ENCODE results near the gene MUC15. TPM values are rescaled to one million over a fixed set of nuclear protein-coding genes. Genes with fewer than 3 reads are reported as not detected.

The MUC15 gene
- total and polyA plus RNA-seq, 10 of the 15 experiments (the other 5 are each of a cell fraction or from before 2014, with no cell fraction given): 0.03 to 0.86 (median 0.09) TPM; not detected in 6

DNA sequence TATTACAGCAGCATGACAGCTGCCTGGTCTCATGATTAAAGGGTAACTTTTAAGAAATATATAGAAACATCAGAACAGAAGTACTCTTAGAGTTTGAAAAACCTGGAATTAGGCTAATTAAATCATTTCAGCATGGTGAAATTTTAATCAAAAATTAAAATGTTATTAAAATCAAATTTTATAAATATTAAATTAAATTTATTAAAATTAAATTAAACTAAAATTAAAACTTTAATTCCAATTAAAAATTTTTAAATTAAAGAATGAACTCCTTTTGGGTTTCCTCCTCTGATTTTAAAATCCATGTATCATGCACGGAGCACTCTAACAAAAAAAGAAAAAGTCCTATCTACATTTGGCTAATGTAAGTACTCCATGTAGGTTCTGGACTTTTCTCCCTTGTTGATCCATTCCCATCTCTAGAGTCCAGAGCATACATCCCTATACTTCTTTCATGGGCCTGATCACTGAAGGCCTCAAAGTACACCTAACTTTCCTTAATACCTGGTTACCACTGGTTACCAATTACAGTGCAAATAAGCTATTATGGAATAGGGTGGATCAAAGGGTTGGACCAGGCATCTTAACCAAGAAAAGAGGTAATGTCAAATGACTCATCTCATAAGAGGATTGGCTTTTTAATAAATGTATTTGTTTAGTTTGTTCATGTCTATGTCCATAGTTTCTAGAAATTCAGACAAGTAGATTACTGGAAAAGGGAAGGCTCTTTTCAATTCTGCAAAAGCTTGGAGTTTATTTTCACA is 48.4 kb upstream of the MUC15 start (continued):
- no peak for TF ChIP-seq SIX5 (IDR thresholded peaks at IDR 0.05; ENCODE audit: low read depth, low read length, severe bottlenecking)
- no peak for TF ChIP-seq POLR2A (IDR thresholded peaks at IDR 0.05; ENCODE audit: low read depth, low read length)

DNA sequence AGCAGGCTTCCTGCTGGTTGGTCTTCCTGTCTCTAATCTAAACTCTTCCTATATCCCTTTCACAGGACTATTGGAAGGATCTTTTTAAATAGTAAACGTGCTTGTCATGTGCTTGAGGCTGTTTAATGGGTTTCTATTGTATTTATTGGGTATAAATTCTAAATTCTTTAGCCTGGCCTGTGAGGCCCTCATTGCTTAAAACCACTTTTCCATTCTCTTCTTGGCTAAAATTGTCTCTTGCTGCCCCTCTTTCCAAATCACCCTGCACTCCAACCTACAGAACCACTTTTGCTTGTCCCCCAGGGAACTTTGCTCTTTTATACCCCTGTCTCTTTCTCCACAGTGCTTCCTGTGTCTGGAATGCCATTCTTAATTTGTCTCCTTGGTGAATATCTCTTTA is 46.4 kb upstream of the MUC15 start:
- BruUV-seq (replicated peaks): no TSS peak
- DNase-seq (ENCODE audit: low read depth, low spot score): no peak
- H3K79me2 ChIP-seq (ENCODE audit: control insufficient read depth, insufficient read depth, low read length): no peaks in the 10 kb centered on the region
- H3K9ac ChIP-seq (ENCODE audit: control insufficient read depth, insufficient read depth, low read length): no peak overlapping the region
- no peak for ATAC-seq
- H2AFZ ChIP-seq (ENCODE audit: control insufficient read depth, low read depth, low read length): no peak overlapping the region
- no peaks in the 10 kb centered on the region for H3K4me1 ChIP-seq (ENCODE audit: control insufficient read depth, insufficient read depth, low read length)
- H3K9me3 ChIP-seq (replicated peaks; ENCODE audit: control insufficient read depth, insufficient read depth, low read length): no peaks in the 10 kb centered on the region; the same call in 2 of the 3 replicates
- intact Hi-C loops (cut with micrococcal nuclease; ENCODE audit: unreplicated experiment): no loop called here
- H3K4me3 ChIP-seq: no peak overlapping the region
- H4K20me1 ChIP-seq (ENCODE audit: control insufficient read depth, insufficient read depth): no peaks in the 10 kb centered on the region
- in situ Hi-C loops (cut with MboI): no loop called here
- no peaks in the 10 kb centered on the region for H3K27me3 ChIP-seq (replicated peaks in 1 of 2; ENCODE audit: control insufficient read depth in 2 of 2, insufficient read depth in 2 of 2, low read length in 1 of 2)
- POLR2A ChIA-PET: no interaction called here
- WGBS (ENCODE audit: insufficient coverage, insufficient replicate concordance, low lambda C conversion rate, missing lambda C conversion rate): 0% methylated on average over 1 of the region's 1 CpG
- RAD21 ChIA-PET (ENCODE audit: unreplicated experiment): no interaction called here
- no peak for FAIRE-seq
- TF ChIP-seq SUPT20H (IDR thresholded peaks at IDR 0.05; ENCODE audit: borderline replicate concordance, control insufficient read depth, low read depth, low read length) (no peak), PAX8 (IDR thresholded peaks at IDR 0.05) (no peak), SPI1 (IDR thresholded peaks at IDR 0.05; ENCODE audit: borderline replicate concordance, insufficient read depth, low read depth, low read length) (no peak), SMC3 (IDR thresholded peaks at IDR 0.05; ENCODE audit: borderline replicate concordance, low read length) (no peak), SP1 (IDR thresholded peaks at IDR 0.05; ENCODE audit: low read depth, low read length) (no peak), NFIC (IDR thresholded peaks at IDR 0.05; ENCODE audit: low read depth, low read length) (no peak), STAT3 (IDR thresholded peaks at IDR 0.05; ENCODE audit: low read depth, low read length) (no peak), CBFB (IDR thresholded peaks at IDR 0.05; ENCODE audit: low read depth) (no peak), PML (IDR thresholded peaks at IDR 0.05; ENCODE audit: low read length) (no peak), ASH2L (IDR thresholded peaks at IDR 0.05; ENCODE audit: borderline replicate concordance, low read depth) (no peak), JUNB (IDR thresholded peaks at IDR 0.05) (no peak), MEF2A (IDR thresholded peaks at IDR 0.05; ENCODE audit: insufficient read depth, low read depth, low read length) (no peak), CHD4 (IDR thresholded peaks at IDR 0.05) (no peak)
- TF ChIP-seq, protein P1, sequence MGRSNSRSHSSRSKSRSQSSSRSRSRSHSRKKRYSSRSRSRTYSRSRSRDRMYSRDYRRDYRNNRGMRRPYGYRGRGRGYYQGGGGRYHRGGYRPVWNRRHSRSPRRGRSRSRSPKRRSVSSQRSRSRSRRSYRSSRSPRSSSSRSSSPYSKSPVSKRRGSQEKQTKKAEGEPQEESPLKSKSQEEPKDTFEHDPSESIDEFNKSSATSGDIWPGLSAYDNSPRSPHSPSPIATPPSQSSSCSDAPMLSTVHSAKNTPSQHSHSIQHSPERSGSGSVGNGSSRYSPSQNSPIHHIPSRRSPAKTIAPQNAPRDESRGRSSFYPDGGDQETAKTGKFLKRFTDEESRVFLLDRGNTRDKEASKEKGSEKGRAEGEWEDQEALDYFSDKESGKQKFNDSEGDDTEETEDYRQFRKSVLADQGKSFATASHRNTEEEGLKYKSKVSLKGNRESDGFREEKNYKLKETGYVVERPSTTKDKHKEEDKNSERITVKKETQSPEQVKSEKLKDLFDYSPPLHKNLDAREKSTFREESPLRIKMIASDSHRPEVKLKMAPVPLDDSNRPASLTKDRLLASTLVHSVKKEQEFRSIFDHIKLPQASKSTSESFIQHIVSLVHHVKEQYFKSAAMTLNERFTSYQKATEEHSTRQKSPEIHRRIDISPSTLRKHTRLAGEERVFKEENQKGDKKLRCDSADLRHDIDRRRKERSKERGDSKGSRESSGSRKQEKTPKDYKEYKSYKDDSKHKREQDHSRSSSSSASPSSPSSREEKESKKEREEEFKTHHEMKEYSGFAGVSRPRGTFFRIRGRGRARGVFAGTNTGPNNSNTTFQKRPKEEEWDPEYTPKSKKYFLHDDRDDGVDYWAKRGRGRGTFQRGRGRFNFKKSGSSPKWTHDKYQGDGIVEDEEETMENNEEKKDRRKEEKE (IDR thresholded peaks at IDR 0.05): no peak
- TF ChIP-seq, protein P2, sequence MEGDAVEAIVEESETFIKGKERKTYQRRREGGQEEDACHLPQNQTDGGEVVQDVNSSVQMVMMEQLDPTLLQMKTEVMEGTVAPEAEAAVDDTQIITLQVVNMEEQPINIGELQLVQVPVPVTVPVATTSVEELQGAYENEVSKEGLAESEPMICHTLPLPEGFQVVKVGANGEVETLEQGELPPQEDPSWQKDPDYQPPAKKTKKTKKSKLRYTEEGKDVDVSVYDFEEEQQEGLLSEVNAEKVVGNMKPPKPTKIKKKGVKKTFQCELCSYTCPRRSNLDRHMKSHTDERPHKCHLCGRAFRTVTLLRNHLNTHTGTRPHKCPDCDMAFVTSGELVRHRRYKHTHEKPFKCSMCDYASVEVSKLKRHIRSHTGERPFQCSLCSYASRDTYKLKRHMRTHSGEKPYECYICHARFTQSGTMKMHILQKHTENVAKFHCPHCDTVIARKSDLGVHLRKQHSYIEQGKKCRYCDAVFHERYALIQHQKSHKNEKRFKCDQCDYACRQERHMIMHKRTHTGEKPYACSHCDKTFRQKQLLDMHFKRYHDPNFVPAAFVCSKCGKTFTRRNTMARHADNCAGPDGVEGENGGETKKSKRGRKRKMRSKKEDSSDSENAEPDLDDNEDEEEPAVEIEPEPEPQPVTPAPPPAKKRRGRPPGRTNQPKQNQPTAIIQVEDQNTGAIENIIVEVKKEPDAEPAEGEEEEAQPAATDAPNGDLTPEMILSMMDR (IDR thresholded peaks at IDR 0.05 in 2 of 3, conservative IDR thresholded peaks at IDR 0.05 in 1 of 3; ENCODE audit: control insufficient read depth in 2 of 3, extremely low read depth in 1 of 3, insufficient read depth in 1 of 3, low read depth in 3 of 3, low read length in 3 of 3): no peak
- H3K27ac ChIP-seq (ENCODE audit: control insufficient read depth, insufficient read depth): no peak overlapping the region
- CTCF ChIA-PET: interaction anchor here (0.9 to 2.4 kb wide), 3 partner anchors 11 to 30 kb away, joined by 3 to 9 read pairs (median 3); no protein-coding TSS in a partner anchor
- no peak overlapping the region for H3K4me2 ChIP-seq (ENCODE audit: control insufficient read depth, insufficient read depth)
- SMC1A ChIA-PET (ENCODE audit: uncharacterized antibody, unreplicated experiment): interaction anchor here (1.4 to 3.7 kb wide), 4 partner anchors 8 to 58 kb away, joined by 3 to 12 read pairs (median 3); no protein-coding TSS in a partner anchor
- H3K36me3 ChIP-seq (ENCODE audit: control insufficient read depth in 2 of 2, insufficient read depth in 2 of 2, low read length in 1 of 2): no peaks in the 10 kb centered on the region
